HCT116 (cell line): Measurements from ENCODE around the gene SPON1.

Experiments used
- CTCF ChIP-seq, 3 experiments: fragments of 200-600 bp in 1 of 3; sonication (generic) in 1 of 3; IDR thresholded peaks in 2 of 3; conservative IDR thresholded peaks in 1 of 3; 2 replicates each; pipeline ENCODE4 v1.5.1; 2012 to 2017; ENCODE audit warnings: low read depth in 2 of 3, low read length in 2 of 3, antibody characterized with exemption in 1 of 3, borderline replicate concordance in 1 of 3, control low read depth in 1 of 3, mild to moderate bottlenecking in 1 of 3, mixed read lengths in 1 of 3, mixed run types in 1 of 3, moderate library complexity in 1 of 3; ENCODE audit not compliant: insufficient read depth in 1 of 3
- EZH2 ChIP-seq: fragments of 200-600 bp; sonication (generic); IDR thresholded peaks from 2 replicates; pipeline ENCODE4 v1.6.1; 2017; ENCODE audit warnings: antibody characterized with exemption, mixed run types
- MAX ChIP-seq: IDR thresholded peaks from 2 replicates; pipeline ENCODE4 v1.6.1; 2012
- POLR2A ChIP-seq: IDR thresholded peaks from 2 replicates; pipeline ENCODE4 v1.7.0; 2011; ENCODE audit warnings: borderline replicate concordance; ENCODE audit not compliant: insufficient read depth, insufficient read length; ENCODE audit errors: extremely low read depth
- SP1 ChIP-seq: IDR thresholded peaks from 2 replicates; pipeline ENCODE4 v1.6.1; 2012; ENCODE audit warnings: low read depth
- YY1 ChIP-seq: IDR thresholded peaks from 2 replicates; pipeline ENCODE4 v1.6.1; 2011; ENCODE audit warnings: low read length, low read depth, moderate library complexity, mild to moderate bottlenecking; ENCODE audit not compliant: insufficient replicate concordance; ENCODE audit errors: extremely low read depth
- TF ChIP-seq, protein P1 (sequence below): IDR thresholded peaks from 2 replicates; pipeline ENCODE4 v1.6.1; 2012; ENCODE audit warnings: low read depth

DNA sequence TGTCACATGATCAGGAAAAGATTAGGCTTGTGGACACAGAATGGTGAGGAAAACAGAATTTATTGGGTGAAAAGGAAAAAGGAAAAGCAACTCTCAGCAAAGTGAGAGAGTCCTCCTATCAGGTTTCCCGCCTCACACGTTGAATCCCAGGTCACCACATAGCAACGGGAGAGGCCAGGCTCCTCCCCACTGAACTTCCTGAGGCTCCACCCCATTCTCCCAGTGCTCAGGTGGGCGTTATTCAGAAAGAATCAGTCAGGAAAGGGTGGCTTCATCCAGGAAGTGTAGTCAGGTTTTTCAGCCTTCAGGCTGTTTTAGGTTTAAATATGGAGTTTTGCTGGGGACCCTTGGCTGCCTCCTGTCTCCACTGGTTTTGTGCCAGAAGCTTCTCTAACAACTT is 66.9 kb downstream of the SPON1 start:
- no peak for TF ChIP-seq MAX
- no peak for TF ChIP-seq SP1
- TF ChIP-seq CTCF (IDR thresholded peaks at IDR 0.05 in 2 of 3, conservative IDR thresholded peaks at IDR 0.05 in 1 of 3; ENCODE audit: borderline replicate concordance in 1 of 3, insufficient read depth in 1 of 3, low read depth in 2 of 3, low read length in 2 of 3), result no peak
- TF ChIP-seq YY1, result no peak
- TF ChIP-seq, protein P1, sequence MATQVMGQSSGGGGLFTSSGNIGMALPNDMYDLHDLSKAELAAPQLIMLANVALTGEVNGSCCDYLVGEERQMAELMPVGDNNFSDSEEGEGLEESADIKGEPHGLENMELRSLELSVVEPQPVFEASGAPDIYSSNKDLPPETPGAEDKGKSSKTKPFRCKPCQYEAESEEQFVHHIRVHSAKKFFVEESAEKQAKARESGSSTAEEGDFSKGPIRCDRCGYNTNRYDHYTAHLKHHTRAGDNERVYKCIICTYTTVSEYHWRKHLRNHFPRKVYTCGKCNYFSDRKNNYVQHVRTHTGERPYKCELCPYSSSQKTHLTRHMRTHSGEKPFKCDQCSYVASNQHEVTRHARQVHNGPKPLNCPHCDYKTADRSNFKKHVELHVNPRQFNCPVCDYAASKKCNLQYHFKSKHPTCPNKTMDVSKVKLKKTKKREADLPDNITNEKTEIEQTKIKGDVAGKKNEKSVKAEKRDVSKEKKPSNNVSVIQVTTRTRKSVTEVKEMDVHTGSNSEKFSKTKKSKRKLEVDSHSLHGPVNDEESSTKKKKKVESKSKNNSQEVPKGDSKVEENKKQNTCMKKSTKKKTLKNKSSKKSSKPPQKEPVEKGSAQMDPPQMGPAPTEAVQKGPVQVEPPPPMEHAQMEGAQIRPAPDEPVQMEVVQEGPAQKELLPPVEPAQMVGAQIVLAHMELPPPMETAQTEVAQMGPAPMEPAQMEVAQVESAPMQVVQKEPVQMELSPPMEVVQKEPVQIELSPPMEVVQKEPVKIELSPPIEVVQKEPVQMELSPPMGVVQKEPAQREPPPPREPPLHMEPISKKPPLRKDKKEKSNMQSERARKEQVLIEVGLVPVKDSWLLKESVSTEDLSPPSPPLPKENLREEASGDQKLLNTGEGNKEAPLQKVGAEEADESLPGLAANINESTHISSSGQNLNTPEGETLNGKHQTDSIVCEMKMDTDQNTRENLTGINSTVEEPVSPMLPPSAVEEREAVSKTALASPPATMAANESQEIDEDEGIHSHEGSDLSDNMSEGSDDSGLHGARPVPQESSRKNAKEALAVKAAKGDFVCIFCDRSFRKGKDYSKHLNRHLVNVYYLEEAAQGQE, result no peak
- TF ChIP-seq POLR2A, result no peak
- no peak for TF ChIP-seq EZH2
